Measurements from ENCODE around the gene FAF1. TPM values are rescaled to one million over a fixed set of nuclear protein-coding genes. Genes with fewer than 3 reads are reported as not detected.

Gene FAF1
- polyA plus RNA-seq, 1 of the 3 experiments (the other 2 are of a cell fraction), result 8.7 TPM

GRCh38 chr1:50724626-50725286 is 235.3 kb downstream of the FAF1 start:
- Histone ChIP-seq H4K20me1 (ENCODE audit: insufficient read depth) (no peaks in the 10 kb centered on the region), H2AFZ (ENCODE audit: low read depth) (no peak overlapping the region), H3K9me3 (no peaks in the 10 kb centered on the region), H3F3A (replicated peaks; ENCODE audit: insufficient read depth) (no peaks in the 10 kb centered on the region), H3K4me2 (no peak overlapping the region), H3K36me3 (replicated peaks in 1 of 2; ENCODE audit: control insufficient read depth in 1 of 2, insufficient read depth in 2 of 2, low read length in 1 of 2) (peaks cover 0 to 3% of the 10 kb centered on the region in 2 experiments), H3K9ac (no peak overlapping the region), H3K9me2 (no peaks in the 10 kb centered on the region), H3K4me1 (ENCODE audit: control insufficient read depth in 1 of 2, insufficient read depth in 2 of 2, low read depth in 1 of 2, low read length in 1 of 2) (no peaks in the 10 kb centered on the region), H3K27me3 (ENCODE audit: insufficient read depth) (no peaks in the 10 kb centered on the region), H3K4me3 (ENCODE audit: low read depth in 2 of 2, low read length in 1 of 2) (no peak overlapping the region), H3K27ac (ENCODE audit: low read depth in 2 of 2, low read length in 1 of 2) (no peak overlapping the region), H3K79me2 (ENCODE audit: insufficient read depth) (no peaks in the 10 kb centered on the region)
- no peak for TF ChIP-seq REST (IDR thresholded peaks at IDR 0.05; ENCODE audit: low read depth, low read length)
- no peak for TF ChIP-seq CHD2 (IDR thresholded peaks at IDR 0.05; ENCODE audit: low read length, partially characterized antibody)
- no peak for TF ChIP-seq MXI1 (IDR thresholded peaks at IDR 0.05; ENCODE audit: low read depth, low read length)
- no peak for TF ChIP-seq RAD21 (IDR thresholded peaks at IDR 0.05; ENCODE audit: low read length)
- no peak for TF ChIP-seq RFX5 (IDR thresholded peaks at IDR 0.05; ENCODE audit: low read length)
- no peak for TF ChIP-seq RXRA (IDR thresholded peaks at IDR 0.05; ENCODE audit: borderline replicate concordance, low read depth)
- TF ChIP-seq, protein P1, sequence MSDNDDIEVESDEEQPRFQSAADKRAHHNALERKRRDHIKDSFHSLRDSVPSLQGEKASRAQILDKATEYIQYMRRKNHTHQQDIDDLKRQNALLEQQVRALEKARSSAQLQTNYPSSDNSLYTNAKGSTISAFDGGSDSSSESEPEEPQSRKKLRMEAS (IDR thresholded peaks at IDR 0.05; ENCODE audit: low read depth), result no peak
- WGBS (ENCODE audit: low lambda C conversion rate), result 83% methylated on average over 4 of the region's 4 CpGs
- ChIA-PET CTCF (no interaction called here), POLR2A (no interaction called here)
- DNase-seq, result no peak

- Histone ChIP-seq H3K27ac (ENCODE audit: low read depth in 2 of 2, low read length in 1 of 2) (no peak overlapping the region), H3K4me1 (ENCODE audit: control insufficient read depth in 1 of 2, insufficient read depth in 2 of 2, low read depth in 1 of 2, low read length in 1 of 2) (no peaks in the 10 kb centered on the region), H3K4me3 (ENCODE audit: low read depth in 2 of 2, low read length in 1 of 2) (no peak overlapping the region), H3K9ac (no peak overlapping the region), H3K9me3 (no peaks in the 10 kb centered on the region), H2AFZ (ENCODE audit: low read depth) (no peak overlapping the region), H3K4me2 (no peak overlapping the region), H3K27me3 (ENCODE audit: insufficient read depth) (no peaks in the 10 kb centered on the region), H4K20me1 (ENCODE audit: insufficient read depth) (no peaks in the 10 kb centered on the region), H3K36me3 (replicated peaks in 1 of 2; ENCODE audit: control insufficient read depth in 1 of 2, insufficient read depth in 2 of 2, low read length in 1 of 2) (peaks cover 0 to 3% of the 10 kb centered on the region in 2 experiments), H3F3A (replicated peaks; ENCODE audit: insufficient read depth) (no peaks in the 10 kb centered on the region), H3K79me2 (ENCODE audit: insufficient read depth) (no peaks in the 10 kb centered on the region), H3K9me2 (no peaks in the 10 kb centered on the region)
- ChIA-PET CTCF (interaction anchor here (1.8 kb wide), 1 partner anchor 17 kb away, joined by 7 read pairs; no protein-coding TSS in a partner anchor), POLR2A (no interaction called here)
- TF ChIP-seq PBX3 (IDR thresholded peaks at IDR 0.05), result no peak
- no peak for TF ChIP-seq FOSL2 (IDR thresholded peaks at IDR 0.05; ENCODE audit: borderline replicate concordance, low read depth)
- TF ChIP-seq TAF1 (IDR thresholded peaks at IDR 0.05; ENCODE audit: borderline replicate concordance, low read depth, low read length), result no peak
- no peak for TF ChIP-seq ZBTB33 (IDR thresholded peaks at IDR 0.05; ENCODE audit: borderline replicate concordance, low read depth)
- no peak for TF ChIP-seq NFIC (IDR thresholded peaks at IDR 0.05; ENCODE audit: borderline replicate concordance)
- TF ChIP-seq SMC3 (IDR thresholded peaks at IDR 0.05; ENCODE audit: low read depth, low read length), result no peak
- no peak for TF ChIP-seq CHD2 (IDR thresholded peaks at IDR 0.05; ENCODE audit: low read length, partially characterized antibody)
- no peak for TF ChIP-seq NRF1 (IDR thresholded peaks at IDR 0.05; ENCODE audit: low read depth, low read length)
- TF ChIP-seq ELF1 (IDR thresholded peaks at IDR 0.05), result no peak
- TF ChIP-seq REST (IDR thresholded peaks at IDR 0.05; ENCODE audit: low read depth, low read length), result no peak
- no peak for DNase-seq
- 99% methylated on average over 4 of the region's 4 CpGs for WGBS (ENCODE audit: low lambda C conversion rate)
Observed at GRCh38 chr1:50720457-50721053, 239.5 kb downstream of the FAF1 start.
